HL-60/S4 (cell line): ENCODE data around the gene CAPN10.

Experiments
- in situ Hi-C: fragments of 300-500 bp; cut with MboI; formaldehyde crosslinking; loops from 2 replicates; pipeline ENCODE4 v1.14.3; 2022; ENCODE audit warnings: low sequenced_read_pairs

Gene CAPN10

DNA sequence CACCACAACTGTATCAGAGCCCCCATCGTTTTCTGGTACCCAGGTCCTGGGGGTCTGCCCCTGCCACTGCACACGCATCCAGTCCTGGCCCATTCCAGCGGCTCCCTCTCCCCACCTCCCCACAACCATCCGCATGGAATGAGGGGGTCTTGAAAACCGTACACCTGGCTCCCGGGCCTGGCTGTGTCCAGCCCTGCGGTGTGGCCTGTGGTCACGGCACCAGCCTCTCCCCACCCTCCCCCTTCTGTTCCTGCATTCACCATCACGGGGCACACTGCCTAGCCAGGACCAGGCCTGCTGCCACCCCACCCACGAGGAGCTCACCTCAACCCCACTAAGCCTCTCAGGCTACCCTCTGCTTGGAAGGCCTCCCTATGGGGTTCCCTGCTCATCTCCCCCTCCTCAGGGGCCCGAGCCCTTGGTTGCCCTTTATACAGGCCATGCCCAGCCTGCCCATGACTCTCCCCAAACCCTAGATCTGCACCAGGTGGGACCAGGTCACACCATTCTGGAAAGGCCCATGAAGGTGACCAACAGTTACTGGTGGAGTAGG, 50.1 kb downstream of the CAPN10 start:
- in situ Hi-C loops: no loop called here

DNA sequence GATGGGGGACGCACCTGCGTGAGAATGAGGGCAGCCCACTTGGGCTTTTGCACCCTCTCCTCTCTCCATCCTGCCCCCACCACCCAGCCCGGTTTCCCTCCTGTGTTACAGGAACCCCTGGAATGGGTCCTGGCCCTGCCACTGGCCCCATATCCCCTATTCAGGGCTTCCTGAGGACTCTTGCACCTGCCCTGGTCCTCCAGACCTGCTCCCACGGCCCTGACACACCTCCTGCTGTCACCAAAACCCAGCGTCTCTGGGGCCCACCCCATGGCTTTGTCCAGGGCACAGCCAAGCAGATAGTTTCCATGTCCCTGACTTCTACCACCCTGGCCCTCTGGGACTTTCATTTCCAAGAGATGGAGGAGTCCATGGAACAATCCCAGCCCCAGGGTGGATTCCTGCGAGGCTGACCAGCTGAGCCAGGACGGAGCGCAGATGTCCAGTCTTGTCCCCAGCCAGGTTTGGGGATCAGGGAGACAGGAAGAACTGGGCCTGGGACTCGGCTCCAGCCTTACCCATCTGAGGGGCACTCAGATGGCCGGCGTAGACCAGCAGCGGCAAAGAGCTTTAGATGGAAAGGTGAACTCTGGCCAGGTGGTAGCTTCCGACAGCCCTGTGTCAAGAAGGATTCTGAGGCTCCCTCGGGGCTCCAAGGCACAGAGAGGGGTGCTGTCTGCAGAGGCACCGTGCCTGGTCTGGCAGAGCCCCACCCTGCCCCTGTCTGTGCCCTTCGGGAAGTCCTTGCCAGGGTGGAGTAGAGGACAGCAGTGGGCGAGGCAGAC, 50.8 kb downstream of the CAPN10 start:
- in situ Hi-C loops: no loop called here

- in situ Hi-C loops: no loop called here
Measured at GRCh38 chr2:240637901-240638345, 51.4 kb downstream of the CAPN10 start.

- in situ Hi-C loops: no loop called here
Measured at GRCh38 chr2:240638512-240639160, 52.1 kb downstream of the CAPN10 start.

- in situ Hi-C loops: no loop called here
Measured at GRCh38 chr2:240639566-240639965, 53.0 kb downstream of the CAPN10 start.

- in situ Hi-C loops: no loop called here
Measured at GRCh38 chr2:240640939-240641338, 54.4 kb downstream of the CAPN10 start.

DNA sequence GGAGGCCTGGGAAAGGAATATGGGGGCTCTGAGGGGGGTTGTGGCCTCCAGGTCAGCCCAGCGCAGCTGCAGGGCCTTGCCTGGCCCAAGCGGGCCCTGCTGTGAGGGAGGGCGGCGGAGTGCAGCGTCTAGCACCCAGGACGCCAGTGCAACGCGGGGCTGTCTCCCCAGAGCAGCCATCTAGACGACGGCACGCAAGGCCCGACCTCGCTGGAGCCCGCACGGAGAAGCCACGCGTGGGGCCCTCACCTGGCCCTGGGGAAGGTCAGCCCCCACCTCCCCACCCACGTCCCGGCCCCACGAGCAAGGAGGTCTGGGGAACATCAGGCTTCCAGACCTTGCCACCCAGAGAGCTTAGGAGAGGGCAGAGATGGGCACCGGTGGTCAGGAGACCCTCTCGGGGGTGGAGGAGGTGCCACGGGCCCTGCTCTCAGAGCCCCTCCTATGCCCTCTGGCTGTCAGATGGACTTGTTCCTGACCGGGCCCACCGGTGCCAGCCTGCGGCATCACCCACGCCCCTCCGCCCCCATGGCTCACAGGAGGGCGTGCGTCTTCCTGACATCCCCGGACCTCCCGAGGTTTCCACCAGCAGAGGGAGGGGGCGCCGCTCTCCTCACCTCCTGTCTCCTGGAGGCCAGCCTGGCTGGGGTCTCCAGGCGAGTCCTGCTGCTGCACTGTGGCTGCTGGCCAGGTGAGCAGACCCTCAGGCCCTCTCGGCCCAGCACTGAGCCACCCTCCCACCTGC, 55.7 kb downstream of the CAPN10 start:
- in situ Hi-C loops: no loop called here

DNA sequence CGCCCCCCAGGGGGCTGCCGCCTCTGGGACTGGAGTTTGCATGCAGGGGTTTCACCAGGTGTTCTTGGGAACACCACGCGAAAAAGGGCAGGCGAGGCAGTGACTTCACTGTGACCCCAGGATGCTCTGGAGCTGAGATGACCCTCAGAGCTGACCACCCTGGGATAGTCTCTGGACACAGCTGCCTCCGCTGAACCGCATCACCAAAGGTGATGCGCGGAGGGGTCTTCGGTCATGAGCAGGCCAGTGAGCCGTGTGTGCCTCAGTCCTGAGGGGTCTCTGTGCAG, 56.2 kb downstream of the CAPN10 start:
- in situ Hi-C loops: no loop called here

DNA sequence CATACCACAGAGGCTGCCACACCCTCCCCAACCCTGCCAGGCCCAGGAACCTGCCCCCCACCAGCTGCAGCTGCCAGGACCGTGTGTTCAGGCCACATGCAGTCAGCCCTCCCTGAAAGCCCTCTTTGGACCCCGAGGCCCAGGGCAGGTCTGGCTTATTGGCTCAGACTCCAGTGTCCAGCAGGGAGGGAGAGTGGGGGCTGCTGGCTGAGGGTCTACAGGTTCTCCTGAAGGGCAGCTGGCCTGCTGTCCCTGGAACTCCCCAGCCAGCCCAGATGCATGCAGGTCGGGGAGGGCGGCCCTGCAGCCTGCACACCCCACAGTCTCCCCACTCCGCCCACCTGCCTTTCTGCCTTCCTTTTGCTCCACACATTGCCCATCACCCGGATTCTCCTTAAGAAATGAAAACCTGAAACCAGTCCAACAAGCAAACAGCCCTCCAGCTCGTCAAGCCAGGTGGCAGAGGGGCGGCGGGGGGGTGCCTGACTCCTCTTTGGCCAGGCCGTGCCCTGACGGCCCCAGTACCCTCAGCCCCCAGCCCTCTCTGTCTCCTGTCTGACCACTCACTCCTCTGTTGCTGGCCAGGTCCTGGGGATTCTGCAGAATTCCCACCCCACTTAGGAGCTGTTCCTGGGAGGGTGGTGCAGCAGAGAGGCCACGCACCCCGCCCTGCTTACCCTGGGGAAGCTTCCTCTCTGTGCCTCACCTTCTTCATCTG, 56.7 kb downstream of the CAPN10 start:
- in situ Hi-C loops: no loop called here

GRCh38 chr2:240643811-240644150, 57.2 kb downstream of the CAPN10 start:
- in situ Hi-C loops: no loop called here

DNA sequence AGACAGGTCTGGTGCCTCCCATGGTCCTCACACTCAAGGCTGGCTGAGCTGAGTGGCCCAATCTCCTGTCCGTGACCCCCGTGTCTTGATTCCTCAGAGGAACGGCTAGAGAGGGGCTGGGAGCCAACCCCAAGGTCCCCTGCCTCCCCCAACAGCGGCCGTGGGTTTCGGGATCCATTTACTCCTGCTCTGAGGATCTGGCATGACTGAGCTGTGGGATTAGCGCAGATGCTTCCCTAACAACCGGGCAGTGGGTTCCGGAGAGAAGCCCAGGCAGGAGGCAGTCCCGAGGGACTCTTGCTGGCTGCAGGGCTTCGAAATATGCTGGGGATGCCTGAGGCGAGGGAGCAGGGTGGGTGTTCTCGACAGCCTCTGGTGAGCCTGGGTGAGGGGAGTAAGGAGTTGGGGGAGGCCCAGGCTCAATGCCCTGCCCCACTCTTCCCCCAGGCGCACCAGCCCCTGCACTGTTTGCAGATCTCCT, 57.7 kb downstream of the CAPN10 start:
- in situ Hi-C loops: no loop called here

GRCh38 chr2:240644859-240645301, 58.3 kb downstream of the CAPN10 start:
- in situ Hi-C loops: no loop called here

DNA sequence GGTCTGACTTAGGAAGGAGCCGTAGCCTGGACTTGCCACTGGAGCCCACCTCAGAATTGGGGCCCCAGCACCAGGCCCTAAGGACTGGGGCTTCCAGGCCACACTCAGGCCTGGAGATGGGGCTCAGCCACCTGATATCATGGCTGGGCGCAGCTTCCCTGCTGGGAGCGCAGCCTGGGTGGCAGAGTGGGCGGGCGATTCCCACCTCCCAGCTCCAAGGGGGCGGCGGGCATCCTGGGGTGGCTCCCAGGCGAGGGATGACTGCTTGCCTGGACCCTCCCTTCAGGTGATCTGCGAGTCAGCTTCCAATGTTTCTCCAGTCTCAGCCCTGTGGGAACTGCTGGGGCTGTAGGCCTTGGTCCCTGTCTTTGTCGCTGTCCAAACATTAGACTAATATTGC, 58.8 kb downstream of the CAPN10 start:
- in situ Hi-C loops: no loop called here

- in situ Hi-C loops: no loop called here
Measured at GRCh38 chr2:240645801-240646175, 59.3 kb downstream of the CAPN10 start.

- in situ Hi-C loops: no loop called here
Measured at GRCh38 chr2:240646176-240646899, 59.8 kb downstream of the CAPN10 start.

GRCh38 chr2:240646900-240647502, 60.5 kb downstream of the CAPN10 start:
- in situ Hi-C loops: no loop called here

DNA sequence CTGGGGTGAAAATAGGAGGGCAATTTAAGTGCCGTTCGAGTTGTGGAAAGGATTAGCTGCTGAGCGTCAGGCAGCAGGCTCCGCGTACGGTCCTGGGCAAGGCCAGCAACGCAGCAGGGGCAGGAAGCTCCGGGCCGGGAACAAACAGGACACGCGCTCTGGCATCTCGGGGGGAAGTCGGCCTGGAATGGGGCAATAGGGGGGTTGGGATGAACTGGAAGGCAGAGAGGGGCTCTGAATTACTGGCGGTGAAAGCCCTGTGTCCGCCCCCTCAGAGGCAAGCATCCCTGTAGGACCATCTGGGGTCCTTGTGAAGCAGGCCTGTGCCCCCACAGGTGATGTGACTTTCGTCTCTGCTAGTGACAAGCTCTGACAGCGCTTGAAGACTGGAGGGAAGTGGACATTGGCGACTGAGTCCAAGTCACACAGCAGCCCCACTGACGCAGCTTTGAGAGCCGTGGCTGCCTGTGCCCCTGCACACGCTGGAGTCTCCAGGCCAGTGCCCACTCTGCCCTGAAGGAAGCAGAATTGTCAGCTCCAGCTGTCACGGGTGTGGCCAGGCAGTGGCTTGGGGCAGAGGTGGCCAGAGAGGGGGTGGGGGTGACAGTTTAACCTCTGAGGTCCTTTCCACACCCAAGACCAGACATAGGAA, 61.1 kb downstream of the CAPN10 start:
- in situ Hi-C loops: no loop called here

- in situ Hi-C loops: no loop called here
Measured at GRCh38 chr2:240648155-240648649, 61.7 kb downstream of the CAPN10 start.
